DOHH2 (cell line): ENCODE measurements around the gene METTL17.

ENCODE experiments used
- H3F3A ChIP-seq: fragments of 200-600 bp; sonication (generic), shearing (Covaris generic); 2 replicates; pipeline ENCODE4 v1.6.0; 2016; ENCODE audit warnings: antibody characterized with exemption, mild to moderate bottlenecking; ENCODE audit not compliant: control insufficient read depth, insufficient read depth
- H3K27ac ChIP-seq: fragments of 200-600 bp; sonication (generic); 2 replicates; pipeline ENCODE4 v1.5.1; 2014; ENCODE audit warnings: low read depth, mild to moderate bottlenecking, low read length, moderate library complexity
- H3K27me3 ChIP-seq: fragments of 200-600 bp; sonication (generic); 2 replicates; pipeline ENCODE4 v1.6.1; 2014; ENCODE audit warnings: mild to moderate bottlenecking, low read length, mixed read lengths; ENCODE audit not compliant: control insufficient read depth
- H3K36me3 ChIP-seq: fragments of 200-600 bp; sonication (generic); 2 replicates; pipeline ENCODE4 v1.6.1; 2014; ENCODE audit warnings: mild to moderate bottlenecking, low read length, moderate library complexity, mixed read lengths; ENCODE audit not compliant: control insufficient read depth
- H3K4me1 ChIP-seq: fragments of 200-600 bp; sonication (generic); 2 replicates; pipeline ENCODE4 v1.6.1; 2014; ENCODE audit warnings: mild to moderate bottlenecking, low read length, mixed read lengths; ENCODE audit not compliant: control insufficient read depth
- H3K4me2 ChIP-seq: fragments of 200-600 bp; sonication (generic); 2 replicates; pipeline ENCODE4 v1.6.0; 2014; ENCODE audit warnings: mild to moderate bottlenecking, low read length, moderate library complexity
- H3K4me3 ChIP-seq: fragments of 200-600 bp; sonication (generic); 2 replicates; pipeline ENCODE4 v1.5.1; 2014; ENCODE audit warnings: mild to moderate bottlenecking, low read length, mixed read lengths
- H3K79me2 ChIP-seq: fragments of 200-600 bp; sonication (generic); 2 replicates; pipeline ENCODE4 v1.6.1; 2014; ENCODE audit warnings: mild to moderate bottlenecking, low read length, mixed read lengths; ENCODE audit not compliant: control insufficient read depth
- H3K9me2 ChIP-seq: fragments of 200-600 bp; sonication (generic); replicated peaks from 2 replicates; pipeline ENCODE4 v1.6.1; 2014; ENCODE audit warnings: mild to moderate bottlenecking, low read length, mixed read lengths; ENCODE audit not compliant: control insufficient read depth
- H3K9me3 ChIP-seq: fragments of 200-600 bp; sonication (generic); 2 replicates; pipeline ENCODE4 v1.6.1; 2014; ENCODE audit warnings: antibody characterized with exemption, low read length, mixed read lengths; ENCODE audit not compliant: control insufficient read depth, insufficient read depth
- H4K20me1 ChIP-seq: fragments of 200-600 bp; sonication (generic); 2 replicates; pipeline ENCODE4 v1.6.0; 2014; ENCODE audit warnings: low read depth, mild to moderate bottlenecking, antibody characterized with exemption, low read length, moderate library complexity; ENCODE audit not compliant: control insufficient read depth, insufficient read depth
- EZH2phosphoT487 ChIP-seq: fragments of 200-600 bp; sonication (generic); IDR thresholded peaks from 2 replicates; pipeline ENCODE4 v1.6.1; 2017; ENCODE audit warnings: borderline replicate concordance, mild to moderate bottlenecking, antibody characterized with exemption, low read length, moderate library complexity, mixed read lengths
- TF ChIP-seq, protein P1 (sequence below): fragments of 200-600 bp; sonication (generic); IDR thresholded peaks from one replicate; pipeline ENCODE4 v1.5.1; 2014; ENCODE audit warnings: antibody characterized with exemption, mild to moderate bottlenecking, low read depth, low read length; ENCODE audit not compliant: poor library complexity, severe bottlenecking

Gene METTL17

DNA sequence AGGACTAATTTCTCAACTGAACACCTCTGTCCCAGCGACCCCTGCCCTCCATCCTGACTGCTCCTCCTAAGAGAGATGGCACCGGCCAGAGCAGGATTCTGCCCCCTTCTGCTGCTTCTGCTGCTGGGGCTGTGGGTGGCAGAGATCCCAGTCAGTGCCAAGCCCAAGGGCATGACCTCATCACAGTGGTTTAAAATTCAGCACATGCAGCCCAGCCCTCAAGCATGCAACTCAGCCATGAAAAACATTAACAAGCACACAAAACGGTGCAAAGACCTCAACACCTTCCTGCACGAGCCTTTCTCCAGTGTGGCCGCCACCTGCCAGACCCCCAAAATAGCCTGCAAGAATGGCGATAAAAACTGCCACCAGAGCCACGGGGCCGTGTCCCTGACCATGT, 53.1 kb downstream of the METTL17 start:
- Histone ChIP-seq H3K36me3 (no peaks in the 10 kb centered on the region), H3K4me2 (no peak overlapping the region), H3K4me3 (no peak overlapping the region), H3K79me2 (no peaks in the 10 kb centered on the region), H4K20me1 (no peaks in the 10 kb centered on the region), H3K27ac (no peak overlapping the region), H3K27me3 (peaks cover 45% of the 10 kb centered on the region), H3F3A (no peaks in the 10 kb centered on the region), H3K4me1 (no peaks in the 10 kb centered on the region), H3K9me2 (no peaks in the 10 kb centered on the region), H3K9me3 (no peaks in the 10 kb centered on the region)
- no peak for TF ChIP-seq EZH2phosphoT487
- TF ChIP-seq, protein P1, sequence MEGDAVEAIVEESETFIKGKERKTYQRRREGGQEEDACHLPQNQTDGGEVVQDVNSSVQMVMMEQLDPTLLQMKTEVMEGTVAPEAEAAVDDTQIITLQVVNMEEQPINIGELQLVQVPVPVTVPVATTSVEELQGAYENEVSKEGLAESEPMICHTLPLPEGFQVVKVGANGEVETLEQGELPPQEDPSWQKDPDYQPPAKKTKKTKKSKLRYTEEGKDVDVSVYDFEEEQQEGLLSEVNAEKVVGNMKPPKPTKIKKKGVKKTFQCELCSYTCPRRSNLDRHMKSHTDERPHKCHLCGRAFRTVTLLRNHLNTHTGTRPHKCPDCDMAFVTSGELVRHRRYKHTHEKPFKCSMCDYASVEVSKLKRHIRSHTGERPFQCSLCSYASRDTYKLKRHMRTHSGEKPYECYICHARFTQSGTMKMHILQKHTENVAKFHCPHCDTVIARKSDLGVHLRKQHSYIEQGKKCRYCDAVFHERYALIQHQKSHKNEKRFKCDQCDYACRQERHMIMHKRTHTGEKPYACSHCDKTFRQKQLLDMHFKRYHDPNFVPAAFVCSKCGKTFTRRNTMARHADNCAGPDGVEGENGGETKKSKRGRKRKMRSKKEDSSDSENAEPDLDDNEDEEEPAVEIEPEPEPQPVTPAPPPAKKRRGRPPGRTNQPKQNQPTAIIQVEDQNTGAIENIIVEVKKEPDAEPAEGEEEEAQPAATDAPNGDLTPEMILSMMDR, result no peak

DNA sequence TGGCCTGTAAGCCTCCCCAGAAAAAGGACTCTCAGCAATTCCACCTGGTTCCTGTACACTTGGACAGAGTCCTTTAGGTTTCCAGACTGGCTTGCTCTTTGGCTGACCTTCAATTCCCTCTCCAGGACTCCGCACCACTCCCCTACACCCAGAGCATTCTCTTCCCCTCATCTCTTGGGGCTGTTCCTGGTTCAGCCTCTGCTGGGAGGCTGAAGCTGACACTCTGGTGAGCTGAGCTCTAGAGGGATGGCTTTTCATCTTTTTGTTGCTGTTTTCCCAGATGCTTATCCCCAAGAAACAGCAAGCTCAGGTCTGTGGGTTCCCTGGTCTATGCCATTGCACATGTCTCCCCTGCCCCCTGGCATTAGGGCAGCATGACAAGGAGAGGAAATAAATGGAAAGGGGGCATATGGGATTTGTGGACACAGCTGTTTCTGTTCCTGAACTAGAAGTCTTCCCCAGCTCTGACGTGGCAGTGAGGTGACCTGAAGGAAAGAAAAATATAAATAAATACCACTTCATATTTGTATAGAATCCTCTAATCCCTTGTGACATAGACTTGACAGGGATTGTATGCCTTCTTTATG, 53.7 kb downstream of the METTL17 start:
- H3K27me3 ChIP-seq, result peaks cover 47% of the 10 kb centered on the region
- no peaks in the 10 kb centered on the region for H3K79me2 ChIP-seq
- H3K4me2 ChIP-seq, result no peak overlapping the region
- no peak overlapping the region for H3K27ac ChIP-seq
- H3F3A ChIP-seq, result no peaks in the 10 kb centered on the region
- no peaks in the 10 kb centered on the region for H3K36me3 ChIP-seq
- TF ChIP-seq, protein P1, result no peak
- no peak for TF ChIP-seq EZH2phosphoT487
- H3K4me1 ChIP-seq, result no peaks in the 10 kb centered on the region
- no peak overlapping the region for H3K4me3 ChIP-seq
- H3K9me2 ChIP-seq, result no peaks in the 10 kb centered on the region
- H3K9me3 ChIP-seq, result no peaks in the 10 kb centered on the region
- no peaks in the 10 kb centered on the region for H4K20me1 ChIP-seq

GRCh38 chr14:21043974-21044618, 54.3 kb downstream of the METTL17 start:
- no peaks in the 10 kb centered on the region for H3K9me2 ChIP-seq
- no peaks in the 10 kb centered on the region for H3F3A ChIP-seq
- H4K20me1 ChIP-seq, result no peaks in the 10 kb centered on the region
- H3K4me3 ChIP-seq, result no peak overlapping the region
- no peak overlapping the region for H3K27ac ChIP-seq
- no peaks in the 10 kb centered on the region for H3K4me1 ChIP-seq
- H3K27me3 ChIP-seq, result peaks cover 49% of the 10 kb centered on the region
- H3K79me2 ChIP-seq, result no peaks in the 10 kb centered on the region
- H3K4me2 ChIP-seq, result no peak overlapping the region
- no peaks in the 10 kb centered on the region for H3K9me3 ChIP-seq
- no peaks in the 10 kb centered on the region for H3K36me3 ChIP-seq
- TF ChIP-seq, protein P1, result no peak
- TF ChIP-seq EZH2phosphoT487, result no peak
